ENCODE measurements around the gene CIZ1.

DNA sequence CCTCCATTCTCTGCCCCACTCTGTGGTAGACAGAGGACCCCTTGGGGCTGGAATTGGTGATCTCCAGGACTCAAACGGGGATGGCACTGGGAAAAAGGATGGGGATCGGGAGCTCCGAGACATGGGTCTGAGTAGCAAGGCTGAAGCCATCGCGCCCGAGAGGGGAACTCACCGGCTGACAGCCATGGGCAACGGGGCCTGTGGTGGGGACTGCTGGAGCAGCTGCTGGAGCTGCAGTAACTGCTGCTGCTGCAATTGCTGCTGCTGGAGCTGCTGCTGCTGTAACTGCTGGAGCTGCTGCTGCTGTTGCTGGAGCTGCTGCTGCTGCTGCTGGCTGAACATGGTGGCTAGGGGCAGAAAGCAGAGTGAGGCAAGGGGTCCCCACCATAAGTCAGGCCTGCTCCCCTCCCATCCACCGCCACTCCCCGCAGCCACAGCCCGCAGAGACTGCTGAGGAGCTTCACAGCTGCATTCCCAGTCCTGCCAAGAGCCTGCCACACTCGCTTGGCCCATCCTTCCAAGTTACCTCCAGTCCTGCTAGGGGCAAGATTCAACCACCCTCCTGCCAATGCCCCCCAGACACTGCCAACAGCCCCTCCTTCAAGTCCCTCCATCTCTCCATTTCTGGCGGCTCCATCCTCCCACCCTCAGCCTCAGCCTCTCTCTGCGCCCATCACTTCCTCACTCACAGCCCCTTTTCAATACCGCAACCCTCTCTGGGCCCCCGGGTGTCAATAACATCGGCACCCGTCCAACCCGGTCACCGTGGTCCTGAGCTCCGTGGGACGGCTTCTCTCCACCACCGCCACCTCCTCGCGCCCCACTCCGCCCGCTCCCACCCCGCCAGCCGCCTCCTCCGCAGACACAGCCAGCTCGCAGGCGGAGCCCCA lies 611 bp downstream of the CIZ1 start:
- TF ChIP-seq, protein P1, sequence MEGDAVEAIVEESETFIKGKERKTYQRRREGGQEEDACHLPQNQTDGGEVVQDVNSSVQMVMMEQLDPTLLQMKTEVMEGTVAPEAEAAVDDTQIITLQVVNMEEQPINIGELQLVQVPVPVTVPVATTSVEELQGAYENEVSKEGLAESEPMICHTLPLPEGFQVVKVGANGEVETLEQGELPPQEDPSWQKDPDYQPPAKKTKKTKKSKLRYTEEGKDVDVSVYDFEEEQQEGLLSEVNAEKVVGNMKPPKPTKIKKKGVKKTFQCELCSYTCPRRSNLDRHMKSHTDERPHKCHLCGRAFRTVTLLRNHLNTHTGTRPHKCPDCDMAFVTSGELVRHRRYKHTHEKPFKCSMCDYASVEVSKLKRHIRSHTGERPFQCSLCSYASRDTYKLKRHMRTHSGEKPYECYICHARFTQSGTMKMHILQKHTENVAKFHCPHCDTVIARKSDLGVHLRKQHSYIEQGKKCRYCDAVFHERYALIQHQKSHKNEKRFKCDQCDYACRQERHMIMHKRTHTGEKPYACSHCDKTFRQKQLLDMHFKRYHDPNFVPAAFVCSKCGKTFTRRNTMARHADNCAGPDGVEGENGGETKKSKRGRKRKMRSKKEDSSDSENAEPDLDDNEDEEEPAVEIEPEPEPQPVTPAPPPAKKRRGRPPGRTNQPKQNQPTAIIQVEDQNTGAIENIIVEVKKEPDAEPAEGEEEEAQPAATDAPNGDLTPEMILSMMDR (IDR thresholded peaks at IDR 0.05): no peak
- TF ChIP-seq POLR2A (IDR thresholded peaks at IDR 0.05): no peak

All from heart left ventricle (tissue), 13 donors.